HepG2 (cell line): ENCODE measurements around the gene GNAZ. TPM values are rescaled to one million over a fixed set of nuclear protein-coding genes. Genes with fewer than 3 reads are reported as not detected.

Experiments
- HCFC1 ChIP-seq: fragments of 150-350 bp; IDR thresholded peaks from 2 replicates; pipeline ENCODE4 v1.6.1; 2014; ENCODE audit warnings: low read depth, low read length
- MAFK ChIP-seq, 2 experiments: IDR thresholded peaks in 1 of 2; conservative IDR thresholded peaks in 1 of 2; 2 replicates each; pipeline ENCODE4 v1.6.1; 2011; ENCODE audit warnings: improper control_type of control experiment in 2 of 2, low read length in 2 of 2
- MEIS1 ChIP-seq: sonication (generic); formaldehyde crosslinking; IDR thresholded peaks from 2 replicates; pipeline ENCODE4 v1.9.0; 2021; ENCODE audit warnings: mild to moderate bottlenecking, missing genetic modification reagents, moderate library complexity, borderline replicate concordance
- ZFY ChIP-seq: sonication (generic); formaldehyde crosslinking; IDR thresholded peaks from 2 replicates; pipeline ENCODE4 v1.4.0; 2020; ENCODE audit warnings: missing genetic modification reagents
- ZNF263 ChIP-seq: sonication (generic); formaldehyde crosslinking; IDR thresholded peaks from 2 replicates; pipeline ENCODE4 v1.4.0; 2020; ENCODE audit warnings: missing genetic modification reagents
- ZSCAN25 ChIP-seq: sonication (generic); formaldehyde crosslinking; IDR thresholded peaks from 2 replicates; pipeline ENCODE4 v1.8.0; 2022; ENCODE audit warnings: mild to moderate bottlenecking, missing genetic modification reagents
- polyA plus RNA-seq, 8 experiments: library from polyadenylated mRNA; depleted of rRNA in 3 of 8; stranded (reverse) in 7 of 8; unstranded in 1 of 8; fragments of >200 nt; fragmentation: Illumina TruSeq in 4 of 8; extraction: Trizol in 4 of 8; gene quantifications; 2 replicates each; pipeline versions ENCODE4 v1.2.1 to v1.2.3, GENCODE V29; 2011 to 2016; ENCODE audit warnings: low read depth in 4 of 8, missing spikeins in 1 of 8, mixed read lengths in 1 of 8; ENCODE audit not compliant: insufficient read depth in 1 of 8
- total RNA-seq, 5 experiments: library from RNA; depleted of rRNA; stranded (reverse); fragments of >200 nt; fragmentation: Illumina TruSeq; extraction: Trizol; gene quantifications; 2 replicates each; pipeline ENCODE4 v1.2.3, GENCODE V29; 2016; ENCODE audit warnings: low read depth in 1 of 5
- TF ChIP-seq, protein P1 (sequence below): sonication (generic); formaldehyde crosslinking; IDR thresholded peaks from 2 replicates; pipeline ENCODE4 v1.4.0; 2020; ENCODE audit warnings: missing genetic modification reagents
- TF ChIP-seq, protein P2 (sequence below): sonication (generic); formaldehyde crosslinking; IDR thresholded peaks from 2 replicates; pipeline ENCODE4 v1.9.0; 2022; ENCODE audit warnings: low read depth, missing genetic modification reagents
- TF ChIP-seq, protein P3 (sequence below): sonication (generic); formaldehyde crosslinking; conservative IDR thresholded peaks from 2 replicates; pipeline ENCODE4 v1.8.1; 2023; ENCODE audit warnings: missing genetic modification reagents
- TF ChIP-seq, protein P4 (sequence below): sonication (generic); formaldehyde crosslinking; IDR thresholded peaks from 2 replicates; pipeline ENCODE4 v1.4.0; 2020; ENCODE audit warnings: missing genetic modification reagents, borderline replicate concordance
- TF ChIP-seq, protein P5 (sequence below): sonication (generic); formaldehyde crosslinking; IDR thresholded peaks from 2 replicates; pipeline ENCODE4 v1.5.1; 2020; ENCODE audit warnings: mild to moderate bottlenecking, missing genetic modification reagents, moderate library complexity

The GNAZ gene
- total and polyA plus RNA-seq, 2 of the 13 experiments (the other 11 are each of a cell fraction or from before 2014, with no cell fraction given) = 11.4 to 22.3 TPM

DNA sequence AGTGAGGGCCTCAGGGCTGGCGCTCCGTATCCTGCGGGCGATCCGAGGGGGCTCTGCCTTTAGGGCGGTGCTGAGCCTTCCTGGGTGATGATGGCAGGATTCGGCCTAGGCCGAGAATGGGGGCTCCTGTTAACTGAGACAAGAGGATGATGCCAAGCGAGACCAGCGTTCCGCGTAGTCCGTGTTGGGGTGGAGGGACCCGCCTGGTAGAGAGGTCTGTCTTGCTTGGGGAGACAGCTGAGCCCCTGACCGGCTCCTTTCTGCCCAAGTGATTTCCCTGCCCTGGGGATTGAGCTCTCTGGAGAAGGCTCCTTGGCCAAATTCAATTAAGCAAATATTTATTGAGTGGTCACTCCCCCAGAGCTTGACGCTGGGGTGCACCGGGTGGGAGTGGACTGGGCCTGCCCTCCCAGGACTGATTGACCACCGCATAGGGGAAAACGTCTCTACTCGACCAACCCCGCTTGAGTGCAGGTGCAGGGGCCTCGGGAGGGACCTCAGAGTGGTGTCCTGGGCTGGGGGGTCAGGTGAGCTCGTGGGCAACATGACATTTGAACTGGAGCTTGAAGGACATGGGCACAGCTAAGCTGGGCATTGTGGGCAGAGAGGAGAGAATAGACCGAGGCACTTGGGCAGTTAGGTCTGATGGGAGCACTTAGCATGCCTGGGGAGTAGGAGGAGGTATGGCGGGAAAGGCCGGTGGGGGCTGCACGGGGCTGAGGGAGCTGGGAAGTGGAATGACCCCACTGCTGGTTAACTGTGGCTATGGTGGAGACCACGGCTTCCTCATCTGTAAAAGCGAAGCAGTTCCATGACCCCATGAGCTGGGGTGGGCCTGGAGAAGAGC is 1.1 kb downstream of the GNAZ start (continued):
- TF ChIP-seq, protein P1, sequence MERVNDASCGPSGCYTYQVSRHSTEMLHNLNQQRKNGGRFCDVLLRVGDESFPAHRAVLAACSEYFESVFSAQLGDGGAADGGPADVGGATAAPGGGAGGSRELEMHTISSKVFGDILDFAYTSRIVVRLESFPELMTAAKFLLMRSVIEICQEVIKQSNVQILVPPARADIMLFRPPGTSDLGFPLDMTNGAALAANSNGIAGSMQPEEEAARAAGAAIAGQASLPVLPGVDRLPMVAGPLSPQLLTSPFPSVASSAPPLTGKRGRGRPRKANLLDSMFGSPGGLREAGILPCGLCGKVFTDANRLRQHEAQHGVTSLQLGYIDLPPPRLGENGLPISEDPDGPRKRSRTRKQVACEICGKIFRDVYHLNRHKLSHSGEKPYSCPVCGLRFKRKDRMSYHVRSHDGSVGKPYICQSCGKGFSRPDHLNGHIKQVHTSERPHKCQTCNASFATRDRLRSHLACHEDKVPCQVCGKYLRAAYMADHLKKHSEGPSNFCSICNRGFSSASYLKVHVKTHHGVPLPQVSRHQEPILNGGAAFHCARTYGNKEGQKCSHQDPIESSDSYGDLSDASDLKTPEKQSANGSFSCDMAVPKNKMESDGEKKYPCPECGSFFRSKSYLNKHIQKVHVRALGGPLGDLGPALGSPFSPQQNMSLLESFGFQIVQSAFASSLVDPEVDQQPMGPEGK (CRISPR knock-in tag) = 0 out of 2 replicates have a peak, but pooled peaks have one; percentile 26
- TF ChIP-seq, protein P2, sequence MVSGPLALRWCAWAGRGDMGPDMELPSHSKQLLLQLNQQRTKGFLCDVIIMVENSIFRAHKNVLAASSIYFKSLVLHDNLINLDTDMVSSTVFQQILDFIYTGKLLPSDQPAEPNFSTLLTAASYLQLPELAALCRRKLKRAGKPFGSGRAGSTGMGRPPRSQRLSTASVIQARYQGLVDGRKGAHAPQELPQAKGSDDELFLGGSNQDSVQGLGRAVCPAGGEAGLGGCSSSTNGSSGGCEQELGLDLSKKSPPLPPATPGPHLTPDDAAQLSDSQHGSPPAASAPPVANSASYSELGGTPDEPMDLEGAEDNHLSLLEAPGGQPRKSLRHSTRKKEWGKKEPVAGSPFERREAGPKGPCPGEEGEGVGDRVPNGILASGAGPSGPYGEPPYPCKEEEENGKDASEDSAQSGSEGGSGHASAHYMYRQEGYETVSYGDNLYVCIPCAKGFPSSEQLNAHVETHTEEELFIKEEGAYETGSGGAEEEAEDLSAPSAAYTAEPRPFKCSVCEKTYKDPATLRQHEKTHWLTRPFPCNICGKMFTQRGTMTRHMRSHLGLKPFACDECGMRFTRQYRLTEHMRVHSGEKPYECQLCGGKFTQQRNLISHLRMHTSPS (CRISPR knock-in tag) = 0 out of 2 replicates have a peak, but pooled peaks have one; percentile 5
- TF ChIP-seq, protein P3, sequence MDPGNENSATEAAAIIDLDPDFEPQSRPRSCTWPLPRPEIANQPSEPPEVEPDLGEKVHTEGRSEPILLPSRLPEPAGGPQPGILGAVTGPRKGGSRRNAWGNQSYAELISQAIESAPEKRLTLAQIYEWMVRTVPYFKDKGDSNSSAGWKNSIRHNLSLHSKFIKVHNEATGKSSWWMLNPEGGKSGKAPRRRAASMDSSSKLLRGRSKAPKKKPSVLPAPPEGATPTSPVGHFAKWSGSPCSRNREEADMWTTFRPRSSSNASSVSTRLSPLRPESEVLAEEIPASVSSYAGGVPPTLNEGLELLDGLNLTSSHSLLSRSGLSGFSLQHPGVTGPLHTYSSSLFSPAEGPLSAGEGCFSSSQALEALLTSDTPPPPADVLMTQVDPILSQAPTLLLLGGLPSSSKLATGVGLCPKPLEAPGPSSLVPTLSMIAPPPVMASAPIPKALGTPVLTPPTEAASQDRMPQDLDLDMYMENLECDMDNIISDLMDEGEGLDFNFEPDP = 0 out of 2 replicates have a peak, but pooled peaks have one; percentile 89
- peak; percentile 16; the same call in 1 of the 2 replicates for TF ChIP-seq ZFY
- TF ChIP-seq, protein P4, sequence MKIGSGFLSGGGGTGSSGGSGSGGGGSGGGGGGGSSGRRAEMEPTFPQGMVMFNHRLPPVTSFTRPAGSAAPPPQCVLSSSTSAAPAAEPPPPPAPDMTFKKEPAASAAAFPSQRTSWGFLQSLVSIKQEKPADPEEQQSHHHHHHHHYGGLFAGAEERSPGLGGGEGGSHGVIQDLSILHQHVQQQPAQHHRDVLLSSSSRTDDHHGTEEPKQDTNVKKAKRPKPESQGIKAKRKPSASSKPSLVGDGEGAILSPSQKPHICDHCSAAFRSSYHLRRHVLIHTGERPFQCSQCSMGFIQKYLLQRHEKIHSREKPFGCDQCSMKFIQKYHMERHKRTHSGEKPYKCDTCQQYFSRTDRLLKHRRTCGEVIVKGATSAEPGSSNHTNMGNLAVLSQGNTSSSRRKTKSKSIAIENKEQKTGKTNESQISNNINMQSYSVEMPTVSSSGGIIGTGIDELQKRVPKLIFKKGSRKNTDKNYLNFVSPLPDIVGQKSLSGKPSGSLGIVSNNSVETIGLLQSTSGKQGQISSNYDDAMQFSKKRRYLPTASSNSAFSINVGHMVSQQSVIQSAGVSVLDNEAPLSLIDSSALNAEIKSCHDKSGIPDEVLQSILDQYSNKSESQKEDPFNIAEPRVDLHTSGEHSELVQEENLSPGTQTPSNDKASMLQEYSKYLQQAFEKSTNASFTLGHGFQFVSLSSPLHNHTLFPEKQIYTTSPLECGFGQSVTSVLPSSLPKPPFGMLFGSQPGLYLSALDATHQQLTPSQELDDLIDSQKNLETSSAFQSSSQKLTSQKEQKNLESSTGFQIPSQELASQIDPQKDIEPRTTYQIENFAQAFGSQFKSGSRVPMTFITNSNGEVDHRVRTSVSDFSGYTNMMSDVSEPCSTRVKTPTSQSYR = peak; percentile 11; the same call in 1 of the 2 replicates
- 0 out of 2 replicates have a peak, but pooled peaks have one; percentile 18 for TF ChIP-seq MEIS1 (CRISPR knock-in tag)
- peak; percentile 79 for TF ChIP-seq ZNF263 (CRISPR knock-in tag)
- TF ChIP-seq, protein P5, sequence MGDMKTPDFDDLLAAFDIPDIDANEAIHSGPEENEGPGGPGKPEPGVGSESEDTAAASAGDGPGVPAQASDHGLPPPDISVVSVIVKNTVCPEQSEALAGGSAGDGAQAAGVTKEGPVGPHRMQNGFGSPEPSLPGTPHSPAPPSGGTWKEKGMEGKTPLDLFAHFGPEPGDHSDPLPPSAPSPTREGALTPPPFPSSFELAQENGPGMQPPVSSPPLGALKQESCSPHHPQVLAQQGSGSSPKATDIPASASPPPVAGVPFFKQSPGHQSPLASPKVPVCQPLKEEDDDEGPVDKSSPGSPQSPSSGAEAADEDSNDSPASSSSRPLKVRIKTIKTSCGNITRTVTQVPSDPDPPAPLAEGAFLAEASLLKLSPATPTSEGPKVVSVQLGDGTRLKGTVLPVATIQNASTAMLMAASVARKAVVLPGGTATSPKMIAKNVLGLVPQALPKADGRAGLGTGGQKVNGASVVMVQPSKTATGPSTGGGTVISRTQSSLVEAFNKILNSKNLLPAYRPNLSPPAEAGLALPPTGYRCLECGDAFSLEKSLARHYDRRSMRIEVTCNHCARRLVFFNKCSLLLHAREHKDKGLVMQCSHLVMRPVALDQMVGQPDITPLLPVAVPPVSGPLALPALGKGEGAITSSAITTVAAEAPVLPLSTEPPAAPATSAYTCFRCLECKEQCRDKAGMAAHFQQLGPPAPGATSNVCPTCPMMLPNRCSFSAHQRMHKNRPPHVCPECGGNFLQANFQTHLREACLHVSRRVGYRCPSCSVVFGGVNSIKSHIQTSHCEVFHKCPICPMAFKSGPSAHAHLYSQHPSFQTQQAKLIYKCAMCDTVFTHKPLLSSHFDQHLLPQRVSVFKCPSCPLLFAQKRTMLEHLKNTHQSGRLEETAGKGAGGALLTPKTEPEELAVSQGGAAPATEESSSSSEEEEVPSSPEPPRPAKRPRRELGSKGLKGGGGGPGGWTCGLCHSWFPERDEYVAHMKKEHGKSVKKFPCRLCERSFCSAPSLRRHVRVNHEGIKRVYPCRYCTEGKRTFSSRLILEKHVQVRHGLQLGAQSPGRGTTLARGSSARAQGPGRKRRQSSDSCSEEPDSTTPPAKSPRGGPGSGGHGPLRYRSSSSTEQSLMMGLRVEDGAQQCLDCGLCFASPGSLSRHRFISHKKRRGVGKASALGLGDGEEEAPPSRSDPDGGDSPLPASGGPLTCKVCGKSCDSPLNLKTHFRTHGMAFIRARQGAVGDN (CRISPR knock-in tag) = peak; percentile 46
- TF ChIP-seq ZSCAN25 (CRISPR knock-in tag) = 0 out of 2 replicates have a peak, but pooled peaks have one; percentile 5
- no peak for TF ChIP-seq HCFC1
- no peak for TF ChIP-seq MAFK (conservative IDR thresholded peaks at IDR 0.05 in 1 of 2, IDR thresholded peaks at IDR 0.05 in 1 of 2; ENCODE audit: low read length in 2 of 2)
